SJCRH30 (cell line): ENCODE measurements around the gene RIMBP2. TPM values are rescaled to one million over a fixed set of nuclear protein-coding genes. Genes with fewer than 3 reads are reported as not detected.

Experiments used
- DNase-seq, 2 experiments: peaks; one replicate each; pipeline ENCODE4 v3.0.0-alpha.2; 2015 to 2020
- H3K27ac ChIP-seq: fragments of 250-450 bp; sonication (Bioruptor Pico); 2 replicates; pipeline ENCODE4 v1.5.1; 2020; ENCODE audit warnings: mild to moderate bottlenecking, moderate library complexity
- H3K27me3 ChIP-seq: fragments of 250-450 bp; sonication (Bioruptor Pico); 2 replicates; pipeline ENCODE4 v1.5.1; 2020; ENCODE audit warnings: mild to moderate bottlenecking, moderate library complexity
- H3K36me3 ChIP-seq: fragments of 250-450 bp; sonication (Bioruptor Pico); 2 replicates; pipeline ENCODE4 v1.5.1; 2020; ENCODE audit warnings: mild to moderate bottlenecking, moderate library complexity
- H3K4me1 ChIP-seq: fragments of 250-450 bp; sonication (Bioruptor Pico); 2 replicates; pipeline ENCODE4 v1.5.1; 2020; ENCODE audit warnings: mild to moderate bottlenecking, moderate library complexity
- H3K4me3 ChIP-seq: fragments of 250-450 bp; sonication (Bioruptor Pico); 2 replicates; pipeline ENCODE4 v1.5.1; 2020; ENCODE audit warnings: mild to moderate bottlenecking, moderate library complexity
- H3K9me3 ChIP-seq: fragments of 250-450 bp; sonication (Bioruptor Pico); replicated peaks from 2 replicates; pipeline ENCODE4 v1.5.1; 2020; ENCODE audit warnings: mild to moderate bottlenecking, moderate library complexity
- total RNA-seq: library from RNA; depleted of rRNA; stranded (reverse); fragments of >200 nt; shearing (Covaris generic); gene quantifications from 2 replicates; pipeline ENCODE4 v1.2.3, GENCODE V29; 2014

Gene RIMBP2
- total RNA-seq, 1 experiment from 2014 or later, result not detected

- H3K4me3 ChIP-seq, result no peak overlapping the region
- H3K27ac ChIP-seq, result no peak overlapping the region
- no peaks in the 10 kb centered on the region for H3K36me3 ChIP-seq
- H3K4me1 ChIP-seq, result no peaks in the 10 kb centered on the region
- no peaks in the 10 kb centered on the region for H3K9me3 ChIP-seq
- DNase-seq, result no peak
- no peaks in the 10 kb centered on the region for H3K27me3 ChIP-seq
Measured at GRCh38 chr12:130639476-130640424, 76.3 kb downstream of the RIMBP2 start.

GRCh38 chr12:130636370-130636769 is 79.7 kb downstream of the RIMBP2 start:
- no peaks in the 10 kb centered on the region for H3K27me3 ChIP-seq
- no peaks in the 10 kb centered on the region for H3K36me3 ChIP-seq
- no peak overlapping the region for H3K27ac ChIP-seq
- no peaks in the 10 kb centered on the region for H3K9me3 ChIP-seq
- no peaks in the 10 kb centered on the region for H3K4me1 ChIP-seq
- no peak overlapping the region for H3K4me3 ChIP-seq
- no peak for DNase-seq

GRCh38 chr12:130634866-130635265 is 81.2 kb downstream of the RIMBP2 start:
- no peaks in the 10 kb centered on the region for H3K27me3 ChIP-seq
- H3K4me1 ChIP-seq, result no peaks in the 10 kb centered on the region
- H3K9me3 ChIP-seq, result no peaks in the 10 kb centered on the region
- H3K36me3 ChIP-seq, result no peaks in the 10 kb centered on the region
- H3K27ac ChIP-seq, result no peak overlapping the region
- H3K4me3 ChIP-seq, result no peak overlapping the region
- DNase-seq, result no peak

- H3K4me1 ChIP-seq, result no peaks in the 10 kb centered on the region
- peak in 1 of 2 experiments; percentile 24 for DNase-seq
- H3K27me3 ChIP-seq, result no peaks in the 10 kb centered on the region
- no peaks in the 10 kb centered on the region for H3K9me3 ChIP-seq
- H3K27ac ChIP-seq, result no peak overlapping the region
- H3K4me3 ChIP-seq, result no peak overlapping the region
- no peaks in the 10 kb centered on the region for H3K36me3 ChIP-seq
Measured at GRCh38 chr12:130633771-130634170, 82.3 kb downstream of the RIMBP2 start.

- Histone ChIP-seq H3K27ac (no peak overlapping the region), H3K27me3 (no peaks in the 10 kb centered on the region)
- DNase-seq, result no peak
Measured at GRCh38 chr12:130632642-130633041, 83.5 kb downstream of the RIMBP2 start.

GRCh38 chr12:130628304-130628703 is 87.8 kb downstream of the RIMBP2 start:
- Histone ChIP-seq H3K27ac (no peak overlapping the region), H3K4me3 (no peak overlapping the region), H3K27me3 (no peaks in the 10 kb centered on the region), H3K4me1 (no peaks in the 10 kb centered on the region), H3K36me3 (no peaks in the 10 kb centered on the region), H3K9me3 (no peaks in the 10 kb centered on the region)
- no peak for DNase-seq

More at GRCh38 chr12:130632642-130633041, 83.5 kb downstream of the RIMBP2 start:
- Histone ChIP-seq H3K4me1 (no peaks in the 10 kb centered on the region), H3K9me3 (no peaks in the 10 kb centered on the region), H3K36me3 (no peaks in the 10 kb centered on the region), H3K4me3 (no peak overlapping the region)

GRCh38 chr12:130627175-130627574 is 88.9 kb downstream of the RIMBP2 start:
- DNase-seq, result no peak

GRCh38 chr12:130626601-130627000 is 89.5 kb downstream of the RIMBP2 start:
- Histone ChIP-seq H3K4me1 (no peaks in the 10 kb centered on the region), H3K9me3 (no peaks in the 10 kb centered on the region), H3K36me3 (no peaks in the 10 kb centered on the region), H3K27ac (no peak overlapping the region), H3K4me3 (no peak overlapping the region), H3K27me3 (no peaks in the 10 kb centered on the region)
- no peak for DNase-seq

More at GRCh38 chr12:130627175-130627574, 88.9 kb downstream of the RIMBP2 start:
- Histone ChIP-seq H3K27me3 (no peaks in the 10 kb centered on the region), H3K4me3 (no peak overlapping the region), H3K4me1 (no peaks in the 10 kb centered on the region), H3K9me3 (no peaks in the 10 kb centered on the region), H3K36me3 (no peaks in the 10 kb centered on the region), H3K27ac (no peak overlapping the region)

- Histone ChIP-seq H3K4me3 (no peak overlapping the region), H3K9me3 (no peaks in the 10 kb centered on the region), H3K27ac (no peak overlapping the region), H3K27me3 (no peaks in the 10 kb centered on the region), H3K4me1 (no peaks in the 10 kb centered on the region), H3K36me3 (no peaks in the 10 kb centered on the region)
- no peak for DNase-seq
Measured at GRCh38 chr12:130625201-130625600, 90.9 kb downstream of the RIMBP2 start.

GRCh38 chr12:130622803-130623202 is 93.3 kb downstream of the RIMBP2 start:
- no peak for DNase-seq
- Histone ChIP-seq H3K4me3 (no peak overlapping the region), H3K36me3 (no peaks in the 10 kb centered on the region), H3K27me3 (no peaks in the 10 kb centered on the region), H3K9me3 (no peaks in the 10 kb centered on the region), H3K27ac (no peak overlapping the region), H3K4me1 (no peaks in the 10 kb centered on the region)

- no peak overlapping the region for H3K4me3 ChIP-seq
- H3K9me3 ChIP-seq, result no peaks in the 10 kb centered on the region
- no peaks in the 10 kb centered on the region for H3K27me3 ChIP-seq
- H3K36me3 ChIP-seq, result no peaks in the 10 kb centered on the region
- no peak overlapping the region for H3K27ac ChIP-seq
- H3K4me1 ChIP-seq, result no peaks in the 10 kb centered on the region
- DNase-seq, result no peak
Measured at GRCh38 chr12:130621696-130622298, 94.3 kb downstream of the RIMBP2 start.

GRCh38 chr12:130620756-130621155 is 95.3 kb downstream of the RIMBP2 start:
- Histone ChIP-seq H3K27ac (no peak overlapping the region), H3K4me3 (no peak overlapping the region), H3K36me3 (no peaks in the 10 kb centered on the region), H3K27me3 (no peaks in the 10 kb centered on the region), H3K9me3 (no peaks in the 10 kb centered on the region), H3K4me1 (no peaks in the 10 kb centered on the region)
- no peak for DNase-seq

- H3K9me3 ChIP-seq, result no peaks in the 10 kb centered on the region
- H3K36me3 ChIP-seq, result no peaks in the 10 kb centered on the region
- H3K27ac ChIP-seq, result no peak overlapping the region
- DNase-seq, result no peak
- no peaks in the 10 kb centered on the region for H3K4me1 ChIP-seq
- no peak overlapping the region for H3K4me3 ChIP-seq
- H3K27me3 ChIP-seq, result no peaks in the 10 kb centered on the region
Measured at GRCh38 chr12:130620281-130620680, 95.8 kb downstream of the RIMBP2 start.

GRCh38 chr12:130619385-130620001 is 96.6 kb downstream of the RIMBP2 start:
- no peak for DNase-seq
- Histone ChIP-seq H3K4me3 (no peak overlapping the region), H3K4me1 (no peaks in the 10 kb centered on the region)

GRCh38 chr12:130617219-130617618 is 98.9 kb downstream of the RIMBP2 start:
- no peak overlapping the region for H3K27ac ChIP-seq
- 0 out of 2 replicates have a peak, but pooled peaks cover 3% of the 10 kb centered on the region for H3K27me3 ChIP-seq
- no peaks in the 10 kb centered on the region for H3K36me3 ChIP-seq
- H3K4me3 ChIP-seq, result no peak overlapping the region
- no peaks in the 10 kb centered on the region for H3K4me1 ChIP-seq
- DNase-seq, result peak in 1 of 2 experiments; percentile 2
- H3K9me3 ChIP-seq, result no peaks in the 10 kb centered on the region

More at GRCh38 chr12:130619385-130620001, 96.6 kb downstream of the RIMBP2 start:
- H3K9me3 ChIP-seq, result no peaks in the 10 kb centered on the region
- H3K27ac ChIP-seq, result no peak overlapping the region
- no peaks in the 10 kb centered on the region for H3K27me3 ChIP-seq
- H3K36me3 ChIP-seq, result no peaks in the 10 kb centered on the region
